A673 (cell line): ENCODE results near the gene DMBT1. TPM values are rescaled to one million over a fixed set of nuclear protein-coding genes. Genes with fewer than 3 reads are reported as not detected.

ENCODE experiments used
- BruUV-seq: library from RNA; stranded (reverse); fragments of 400-500 nt; replicated peaks from 2 replicates; lab custom pipeline; 2021; lab: Mats Ljungman, UMichigan
- CTCF ChIA-PET: fragments of 300-600 bp; sonication (Branson Sonifier 250); formaldehyde crosslinking; loops from one replicate; lab custom pipeline; 2022; ENCODE audit warnings: antibody characterized with exemption; lab: Charles Lee
- POLR2A ChIA-PET: fragments of 300-600 bp; sonication (Branson Sonifier 250); formaldehyde crosslinking; loops from one replicate; lab custom pipeline; 2022; ENCODE audit warnings: antibody characterized with exemption; ENCODE audit not compliant: low non-redundant PET; lab: Charles Lee
- DNase-seq: peaks from one replicate; pipeline ENCODE4 v3.0.0-alpha.2; 2015; ENCODE audit warnings: low spot score
- H3K27ac ChIP-seq: fragments of 200-600 bp; sonication (generic); 2 replicates; pipeline ENCODE4 v1.5.1; 2016; ENCODE audit warnings: mixed run types, low read depth, mild to moderate bottlenecking, mixed read lengths, antibody characterized with exemption, low read length; ENCODE audit not compliant: poor library complexity, severe bottlenecking
- H3K27me3 ChIP-seq: fragments of 200-600 bp; sonication (generic); replicated peaks from 2 replicates; pipeline ENCODE4 v1.6.1; 2017; ENCODE audit warnings: mixed run types, low read depth, mild to moderate bottlenecking, mixed read lengths, antibody characterized with exemption, low read length; ENCODE audit not compliant: insufficient read depth, poor library complexity
- H3K36me3 ChIP-seq: fragments of 200-600 bp; sonication (generic); 2 replicates; pipeline ENCODE4 v1.6.1; 2016; ENCODE audit warnings: mixed run types, mild to moderate bottlenecking, mixed read lengths, antibody characterized with exemption, low read length; ENCODE audit not compliant: insufficient read depth, poor library complexity, severe bottlenecking
- H3K4me1 ChIP-seq: fragments of 200-600 bp; sonication (generic); 2 replicates; pipeline ENCODE4 v1.6.1; 2017; ENCODE audit warnings: mixed run types, mild to moderate bottlenecking, mixed read lengths, antibody characterized with exemption, low read length; ENCODE audit not compliant: insufficient read depth, poor library complexity, severe bottlenecking
- H3K4me3 ChIP-seq: fragments of 200-600 bp; sonication (generic); 2 replicates; pipeline ENCODE4 v1.5.1; 2016; ENCODE audit warnings: low read depth, mixed run types, mild to moderate bottlenecking, mixed read lengths, low read length; ENCODE audit not compliant: poor library complexity, severe bottlenecking
- H3K9me3 ChIP-seq: fragments of 200-600 bp; sonication (generic); 2 replicates; pipeline ENCODE4 v1.6.1; 2016; ENCODE audit warnings: mixed run types, low read depth, mild to moderate bottlenecking, mixed read lengths, antibody characterized with exemption, low read length; ENCODE audit not compliant: poor library complexity, severe bottlenecking
- EZH2 ChIP-seq: fragments of 200-600 bp; sonication (generic); IDR thresholded peaks from 2 replicates; pipeline ENCODE4 v1.6.1; 2017; ENCODE audit warnings: borderline replicate concordance, low read depth, mild to moderate bottlenecking, mixed read lengths, antibody characterized with exemption, low read length; ENCODE audit not compliant: poor library complexity, severe bottlenecking
- intact Hi-C: fragments of 100-400 bp; cut with micrococcal nuclease; formaldehyde crosslinking; loops from one replicate; pipeline ENCODE4 v1.10.0; 2022; ENCODE audit not compliant: unreplicated experiment
- total RNA-seq: library from RNA; stranded (reverse); gene quantifications from 2 replicates; pipeline ENCODE4 v1.2.3, GENCODE V29; 2021
- TF ChIP-seq, protein P1 (sequence below): fragments of 300-800, 200-600 bp; sonication (generic); conservative IDR thresholded peaks from 2 replicates; pipeline ENCODE4 v1.5.1; 2017; ENCODE audit warnings: low read depth, mild to moderate bottlenecking, antibody characterized with exemption, low read length, moderate library complexity, mixed read lengths

DMBT1 gene
- total RNA-seq, 1 experiment from 2014 or later: not detected

DNA sequence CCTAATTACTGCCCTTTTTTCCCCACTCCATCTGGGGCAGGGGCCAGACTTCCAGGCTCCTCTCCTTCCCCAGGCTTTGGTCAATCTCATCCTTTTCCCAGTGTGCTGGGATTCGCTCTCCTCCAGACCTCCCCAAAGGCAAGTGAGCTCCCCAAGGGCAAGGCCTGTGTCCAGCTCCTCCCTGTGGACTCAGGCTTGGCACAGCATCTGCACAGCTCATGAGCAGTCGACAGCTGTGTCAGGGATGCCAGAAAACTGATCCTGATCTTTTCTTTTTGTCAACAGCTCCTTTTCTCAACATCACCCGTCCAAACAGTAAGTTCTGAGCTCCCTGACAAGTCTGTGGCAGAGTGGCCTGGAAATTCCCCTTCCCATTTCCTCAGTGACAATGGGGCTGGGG lies 72.0 kb downstream of the DMBT1 start:
- Histone ChIP-seq H3K4me1 (no peaks in the 10 kb centered on the region), H3K27me3 (peaks cover 16% of the 10 kb centered on the region), H3K36me3 (no peaks in the 10 kb centered on the region), H3K4me3 (no peak overlapping the region), H3K27ac (no peak overlapping the region), H3K9me3 (no peaks in the 10 kb centered on the region)
- DNase-seq: no peak
- TF ChIP-seq EZH2: no peak
- TF ChIP-seq, protein P1, sequence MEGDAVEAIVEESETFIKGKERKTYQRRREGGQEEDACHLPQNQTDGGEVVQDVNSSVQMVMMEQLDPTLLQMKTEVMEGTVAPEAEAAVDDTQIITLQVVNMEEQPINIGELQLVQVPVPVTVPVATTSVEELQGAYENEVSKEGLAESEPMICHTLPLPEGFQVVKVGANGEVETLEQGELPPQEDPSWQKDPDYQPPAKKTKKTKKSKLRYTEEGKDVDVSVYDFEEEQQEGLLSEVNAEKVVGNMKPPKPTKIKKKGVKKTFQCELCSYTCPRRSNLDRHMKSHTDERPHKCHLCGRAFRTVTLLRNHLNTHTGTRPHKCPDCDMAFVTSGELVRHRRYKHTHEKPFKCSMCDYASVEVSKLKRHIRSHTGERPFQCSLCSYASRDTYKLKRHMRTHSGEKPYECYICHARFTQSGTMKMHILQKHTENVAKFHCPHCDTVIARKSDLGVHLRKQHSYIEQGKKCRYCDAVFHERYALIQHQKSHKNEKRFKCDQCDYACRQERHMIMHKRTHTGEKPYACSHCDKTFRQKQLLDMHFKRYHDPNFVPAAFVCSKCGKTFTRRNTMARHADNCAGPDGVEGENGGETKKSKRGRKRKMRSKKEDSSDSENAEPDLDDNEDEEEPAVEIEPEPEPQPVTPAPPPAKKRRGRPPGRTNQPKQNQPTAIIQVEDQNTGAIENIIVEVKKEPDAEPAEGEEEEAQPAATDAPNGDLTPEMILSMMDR: no peak
- ChIA-PET POLR2A (no interaction called here), CTCF (no interaction called here)
- intact Hi-C loops: no loop called here
- BruUV-seq: no TSS peak

DNA sequence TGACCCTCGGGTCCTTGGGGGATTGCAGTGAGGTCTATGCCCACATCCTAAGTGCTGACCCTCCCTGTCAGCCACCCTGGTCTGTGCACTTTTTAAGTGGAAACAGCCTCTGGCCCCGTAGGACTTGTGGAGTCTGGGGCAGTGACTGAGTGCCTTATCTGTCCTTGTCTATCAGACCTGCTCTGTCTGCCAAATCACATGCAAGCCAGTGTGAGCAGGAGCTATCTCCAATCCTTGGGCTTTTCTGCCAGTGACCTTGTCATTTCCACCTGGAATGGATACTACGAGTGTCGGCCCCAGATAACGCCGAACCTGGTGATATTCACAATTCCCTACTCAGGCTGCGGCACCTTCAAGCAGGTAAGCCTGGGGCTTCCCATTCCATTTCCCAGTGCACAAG lies 76.4 kb downstream of the DMBT1 start:
- Histone ChIP-seq H3K4me3 (no peak overlapping the region), H3K9me3 (no peaks in the 10 kb centered on the region), H3K27ac (no peak overlapping the region), H3K4me1 (no peaks in the 10 kb centered on the region), H3K36me3 (no peaks in the 10 kb centered on the region), H3K27me3 (peaks cover 8% of the 10 kb centered on the region)
- ChIA-PET POLR2A (no interaction called here), CTCF (no interaction called here)
- no TSS peak for BruUV-seq
- intact Hi-C loops: no loop called here
- TF ChIP-seq, protein P1: no peak
- TF ChIP-seq EZH2: no peak
- no peak for DNase-seq

DNA sequence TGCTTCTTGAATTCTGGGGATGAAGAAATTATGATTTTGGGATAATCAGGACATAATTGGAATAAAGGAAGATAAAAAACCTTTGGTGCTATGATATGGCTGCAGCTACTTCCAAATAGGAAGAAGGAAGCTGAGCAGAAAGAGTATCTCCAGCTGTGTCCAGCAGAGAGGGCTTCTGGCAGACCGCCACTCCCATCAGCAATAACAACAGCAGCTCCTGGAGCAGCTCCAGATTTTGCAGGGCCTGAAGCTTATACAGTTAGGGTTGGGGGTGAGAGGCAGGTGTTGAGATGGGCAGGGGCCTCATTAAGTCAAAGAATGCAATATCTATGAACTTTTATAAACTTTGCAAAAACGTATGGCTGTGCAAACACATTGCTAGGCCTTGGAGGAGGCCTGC lies 76.8 kb downstream of the DMBT1 start:
- no peak overlapping the region for H3K4me3 ChIP-seq
- no peak for TF ChIP-seq EZH2
- TF ChIP-seq, protein P1: no peak
- intact Hi-C loops: no loop called here
- H3K9me3 ChIP-seq: no peaks in the 10 kb centered on the region
- no peaks in the 10 kb centered on the region for H3K36me3 ChIP-seq
- DNase-seq: no peak
- peaks cover 8% of the 10 kb centered on the region for H3K27me3 ChIP-seq
- no TSS peak for BruUV-seq
- no peaks in the 10 kb centered on the region for H3K4me1 ChIP-seq
- no peak overlapping the region for H3K27ac ChIP-seq
- ChIA-PET POLR2A (no interaction called here), CTCF (no interaction called here)
